Nephron (organoid): ENCODE data around the gene PPP2R2B.
A peak's percentile ranks its signal among the peaks of the same experiment; 100 is the strongest.

Experiments
- H3K27ac Mint-ChIP-seq, 3 experiments: 2 replicates each; pipeline ENCODE4 v1.8.0; 2020; ENCODE audit warnings: mixed read lengths in 3 of 3, mild to moderate bottlenecking in 2 of 3, moderate library complexity in 1 of 3
- H3K27me3 Mint-ChIP-seq: 2 replicates; pipeline ENCODE4 v1.8.0; 2021; ENCODE audit warnings: low read depth, mild to moderate bottlenecking, moderate library complexity, mixed read lengths
- H3K36me3 Mint-ChIP-seq: 2 replicates; pipeline ENCODE4 v1.8.0; 2020; ENCODE audit warnings: low read depth, mixed read lengths
- H3K4me1 Mint-ChIP-seq: 2 replicates; pipeline ENCODE4 v1.8.0; 2020; ENCODE audit warnings: mixed read lengths
- H3K4me3 Mint-ChIP-seq, 3 experiments: 2 replicates each; pipeline ENCODE4 v1.8.0; 2020; ENCODE audit warnings: mild to moderate bottlenecking in 3 of 3, mixed read lengths in 3 of 3, moderate library complexity in 2 of 3
- H3K9me3 Mint-ChIP-seq: 2 replicates; pipeline ENCODE4 v1.8.0; 2020; ENCODE audit warnings: mixed read lengths
- CTCF ChIP-seq, 3 experiments: fragments of 200-600 bp; sonication (generic); IDR thresholded peaks; one replicate each; pipeline ENCODE4 v1.5.0; 2021; ENCODE audit warnings: antibody characterized with exemption in 3 of 3; ENCODE audit not compliant: unreplicated experiment in 3 of 3

Gene PPP2R2B

DNA sequence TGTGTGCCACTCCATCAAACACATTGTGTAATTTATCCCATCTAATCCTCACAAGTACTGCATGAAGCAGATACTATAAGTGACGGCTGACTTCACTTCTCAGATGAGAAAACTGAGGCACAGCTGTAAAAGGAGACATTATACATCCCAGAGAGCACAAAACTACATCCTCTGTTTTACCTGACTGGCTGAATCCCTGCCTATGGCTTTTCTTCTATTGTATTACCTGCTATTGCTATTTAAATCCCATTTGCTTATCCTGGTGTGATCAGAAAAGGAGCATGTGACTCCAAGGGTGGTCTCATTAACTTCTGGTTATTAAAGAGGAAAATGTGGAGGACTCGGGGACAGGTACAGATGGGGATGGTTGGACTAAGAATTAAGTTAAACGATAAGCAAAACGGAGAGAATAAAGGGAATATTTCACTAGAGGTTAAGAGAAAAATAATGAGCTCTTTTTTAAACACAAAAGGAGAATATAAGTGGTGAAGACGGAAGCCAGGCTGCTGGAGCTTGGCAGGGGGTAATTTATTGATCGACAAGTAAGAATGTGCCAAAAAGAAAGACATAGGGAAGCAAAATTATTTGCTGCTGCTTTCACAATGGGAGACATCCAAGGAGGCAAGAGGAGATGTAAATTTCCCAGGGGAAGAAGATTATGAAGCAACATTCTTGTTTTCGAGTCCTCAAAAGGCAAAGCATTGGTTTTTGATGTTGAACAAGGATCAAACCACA is 206.8 kb downstream of the PPP2R2B start:
- Mint-ChIP-seq H3K4me1 (no peaks in the 10 kb centered on the region), H3K27me3 (no peaks in the 10 kb centered on the region), H3K36me3 (no peaks in the 10 kb centered on the region), H3K9me3 (no peaks in the 10 kb centered on the region), H3K4me3 (no peak overlapping the region), H3K27ac (no peak overlapping the region)
- no peak for TF ChIP-seq CTCF (IDR thresholded peaks at IDR 0.05; ENCODE audit: unreplicated experiment in 3 of 3)

- H3K4me1 Mint-ChIP-seq: no peaks in the 10 kb centered on the region
- no peak overlapping the region for H3K4me3 Mint-ChIP-seq
- H3K9me3 Mint-ChIP-seq: no peaks in the 10 kb centered on the region
- TF ChIP-seq CTCF (IDR thresholded peaks at IDR 0.05; ENCODE audit: unreplicated experiment in 3 of 3): no peak
- no peaks in the 10 kb centered on the region for H3K36me3 Mint-ChIP-seq
- H3K27me3 Mint-ChIP-seq: no peaks in the 10 kb centered on the region
- H3K27ac Mint-ChIP-seq: no peak overlapping the region
Observed at GRCh38 chr5:146669656-146670055, 208.9 kb downstream of the PPP2R2B start.

- Mint-ChIP-seq H3K36me3 (no peaks in the 10 kb centered on the region), H3K9me3 (no peaks in the 10 kb centered on the region), H3K27me3 (no peaks in the 10 kb centered on the region), H3K4me1 (no peaks in the 10 kb centered on the region), H3K27ac (no peak overlapping the region), H3K4me3 (no peak overlapping the region)
- TF ChIP-seq CTCF (IDR thresholded peaks at IDR 0.05; ENCODE audit: unreplicated experiment in 3 of 3): no peak
Observed at GRCh38 chr5:146667633-146668272, 210.8 kb downstream of the PPP2R2B start.

GRCh38 chr5:146662229-146662628 is 216.3 kb downstream of the PPP2R2B start:
- H3K9me3 Mint-ChIP-seq: no peaks in the 10 kb centered on the region
- no peaks in the 10 kb centered on the region for H3K36me3 Mint-ChIP-seq
- no peaks in the 10 kb centered on the region for H3K4me1 Mint-ChIP-seq
- H3K4me3 Mint-ChIP-seq: no peak overlapping the region
- H3K27ac Mint-ChIP-seq: no peak overlapping the region
- peak; percentile 22 to 49 (median 26) for TF ChIP-seq CTCF (IDR thresholded peaks at IDR 0.05; ENCODE audit: unreplicated experiment in 3 of 3)
- no peaks in the 10 kb centered on the region for H3K27me3 Mint-ChIP-seq

GRCh38 chr5:146660376-146660960 is 218.1 kb downstream of the PPP2R2B start:
- Mint-ChIP-seq H3K4me1 (no peaks in the 10 kb centered on the region), H3K27me3 (no peaks in the 10 kb centered on the region), H3K9me3 (no peaks in the 10 kb centered on the region), H3K27ac (no peak overlapping the region), H3K4me3 (no peak overlapping the region), H3K36me3 (no peaks in the 10 kb centered on the region)
- TF ChIP-seq CTCF (IDR thresholded peaks at IDR 0.05; ENCODE audit: unreplicated experiment in 3 of 3): no peak
